HepG2 (cell line): ENCODE data around the gene VAMP8. TPM values are rescaled to one million over a fixed set of nuclear protein-coding genes. Genes with fewer than 3 reads are reported as not detected.

Experiments
- EED ChIP-seq: sonication (generic); formaldehyde crosslinking; IDR thresholded peaks from 2 replicates; pipeline ENCODE4 v1.5.0; 2020; ENCODE audit warnings: mild to moderate bottlenecking, missing genetic modification reagents
- GRHL1 ChIP-seq: sonication (generic); formaldehyde crosslinking; conservative IDR thresholded peaks from 2 replicates; pipeline ENCODE4 v1.8.0; 2022; ENCODE audit warnings: missing genetic modification reagents
- KDM3A ChIP-seq: IDR thresholded peaks from 2 replicates; pipeline ENCODE4 v1.6.1; 2018; ENCODE audit warnings: low read depth, missing compliant biosample characterization
- MEF2D ChIP-seq: sonication (generic); formaldehyde crosslinking; IDR thresholded peaks from 2 replicates; pipeline ENCODE4 v1.5.1; 2020; ENCODE audit warnings: mild to moderate bottlenecking, missing genetic modification reagents
- RNF219 ChIP-seq: sonication (generic); formaldehyde crosslinking; IDR thresholded peaks from 2 replicates; pipeline ENCODE4 v1.5.0; 2020; ENCODE audit warnings: mild to moderate bottlenecking, missing genetic modification reagents
- SRSF4 ChIP-seq: fragments of 200-400 bp; formaldehyde crosslinking; IDR thresholded peaks from one replicate; pipeline ENCODE4 v1.6.1; 2018; ENCODE audit warnings: mild to moderate bottlenecking, low read depth, low read length, moderate library complexity; ENCODE audit not compliant: poor library complexity, severe bottlenecking
- TRIM22 ChIP-seq: fragments of 450-650 bp; IDR thresholded peaks from 2 replicates; pipeline ENCODE4 v1.6.1; 2017
- ZBTB7B ChIP-seq: sonication (generic); formaldehyde crosslinking; IDR thresholded peaks from 2 replicates; pipeline ENCODE4 v1.4.0; 2020; ENCODE audit warnings: missing genetic modification reagents
- ZKSCAN8 ChIP-seq: IDR thresholded peaks from 2 replicates; pipeline ENCODE4 v1.6.1; 2016; ENCODE audit warnings: borderline replicate concordance, missing genetic modification reagents, missing compliant biosample characterization
- ZNF263 ChIP-seq: sonication (generic); formaldehyde crosslinking; IDR thresholded peaks from 2 replicates; pipeline ENCODE4 v1.4.0; 2020; ENCODE audit warnings: missing genetic modification reagents
- ZNF660 ChIP-seq: sonication (generic); formaldehyde crosslinking; IDR thresholded peaks from 2 replicates; pipeline ENCODE4 v1.5.1; 2020; ENCODE audit warnings: mild to moderate bottlenecking, low read depth, missing genetic modification reagents, borderline replicate concordance
- polyA plus RNA-seq, 8 experiments: library from polyadenylated mRNA; depleted of rRNA in 3 of 8; stranded (reverse) in 7 of 8; unstranded in 1 of 8; fragments of >200 nt; fragmentation: Illumina TruSeq in 4 of 8; extraction: Trizol in 4 of 8; gene quantifications; 2 replicates each; pipeline versions ENCODE4 v1.2.1 to v1.2.3, GENCODE V29; 2011 to 2016; ENCODE audit warnings: low read depth in 4 of 8, missing spikeins in 1 of 8, mixed read lengths in 1 of 8; ENCODE audit not compliant: insufficient read depth in 1 of 8
- total RNA-seq, 5 experiments: library from RNA; depleted of rRNA; stranded (reverse); fragments of >200 nt; fragmentation: Illumina TruSeq; extraction: Trizol; gene quantifications; 2 replicates each; pipeline ENCODE4 v1.2.3, GENCODE V29; 2016; ENCODE audit warnings: low read depth in 1 of 5

VAMP8 gene
- total and polyA plus RNA-seq, 2 of the 13 experiments (the other 11 are each of a cell fraction or from before 2014, with no cell fraction given): 83.3 to 157 TPM

- peak; percentile 27; the same call in 1 of the 2 replicates for TF ChIP-seq RNF219
- no peak; the same call in 1 of the 2 replicates for TF ChIP-seq MEF2D (CRISPR knock-in tag)
- TF ChIP-seq ZNF263 (CRISPR knock-in tag): peak; percentile 74
- no peak for TF ChIP-seq TRIM22
- no peak for TF ChIP-seq ZNF660 (CRISPR knock-in tag)
- peak; percentile 22 for TF ChIP-seq ZKSCAN8
- TF ChIP-seq ZBTB7B (CRISPR knock-in tag): peak; percentile 98
- TF ChIP-seq GRHL1 (CRISPR knock-in tag): no peak
- no peak for TF ChIP-seq SRSF4
- TF ChIP-seq KDM3A (CRISPR knock-in tag): peak; percentile 69; the same call in 1 of the 2 replicates
- TF ChIP-seq EED (CRISPR knock-in tag): no peak; the same call in 1 of the 2 replicates
These were observed 38.7 kb upstream of the VAMP8 start, which contains the start of gene MAT2A (continued) for GRCh38 chr2:85538507-85539360.
